ENCODE measurements around the gene EFHC2.

GRCh38 chrX:44228621-44229020 lies 114.9 kb downstream of the EFHC2 start:
- TF ChIP-seq, protein P1, sequence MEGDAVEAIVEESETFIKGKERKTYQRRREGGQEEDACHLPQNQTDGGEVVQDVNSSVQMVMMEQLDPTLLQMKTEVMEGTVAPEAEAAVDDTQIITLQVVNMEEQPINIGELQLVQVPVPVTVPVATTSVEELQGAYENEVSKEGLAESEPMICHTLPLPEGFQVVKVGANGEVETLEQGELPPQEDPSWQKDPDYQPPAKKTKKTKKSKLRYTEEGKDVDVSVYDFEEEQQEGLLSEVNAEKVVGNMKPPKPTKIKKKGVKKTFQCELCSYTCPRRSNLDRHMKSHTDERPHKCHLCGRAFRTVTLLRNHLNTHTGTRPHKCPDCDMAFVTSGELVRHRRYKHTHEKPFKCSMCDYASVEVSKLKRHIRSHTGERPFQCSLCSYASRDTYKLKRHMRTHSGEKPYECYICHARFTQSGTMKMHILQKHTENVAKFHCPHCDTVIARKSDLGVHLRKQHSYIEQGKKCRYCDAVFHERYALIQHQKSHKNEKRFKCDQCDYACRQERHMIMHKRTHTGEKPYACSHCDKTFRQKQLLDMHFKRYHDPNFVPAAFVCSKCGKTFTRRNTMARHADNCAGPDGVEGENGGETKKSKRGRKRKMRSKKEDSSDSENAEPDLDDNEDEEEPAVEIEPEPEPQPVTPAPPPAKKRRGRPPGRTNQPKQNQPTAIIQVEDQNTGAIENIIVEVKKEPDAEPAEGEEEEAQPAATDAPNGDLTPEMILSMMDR (IDR thresholded peaks at IDR 0.05): no peak
- TF ChIP-seq POLR2A (IDR thresholded peaks at IDR 0.05) (no peak), POLR2AphosphoS5 (IDR thresholded peaks at IDR 0.05) (no peak)

Measured in suprapubic skin (tissue), 4 donors.